ENCODE measurements around the gene PCDHA3. TPM values are rescaled to one million over a fixed set of nuclear protein-coding genes. Genes with fewer than 3 reads are reported as not detected.
A peak's percentile ranks its signal among the peaks of the same experiment; 100 is the strongest.

The PCDHA3 gene
- polyA plus RNA-seq, 3 donors = not detected

- H3K9me3 Mint-ChIP-seq = peaks cover 31 to 66% (median 51%) of the 10 kb centered on the region in 7 donors
- no peak overlapping the region for H3K9ac ChIP-seq (ENCODE audit: insufficient read depth, low read length, poor library complexity, severe bottlenecking)
- peaks cover 35 to 62% of the 10 kb centered on the region in 2 donors for H3K9me3 ChIP-seq (replicated peaks in 1 of 2; ENCODE audit: control insufficient read depth in 1 of 2, insufficient read depth in 1 of 2, low read length in 2 of 2)
- no peak overlapping the region for H3K27ac ChIP-seq (ENCODE audit: low read depth in 1 of 2, low read length in 2 of 2)
- H3K4me3 Mint-ChIP-seq = no peak overlapping the region
- no peak for DNase-seq
- no peak overlapping the region for H3K4me2 ChIP-seq (replicated peaks; ENCODE audit: extremely low read depth, low read length, poor library complexity, severe bottlenecking)
- H3K4me1 Mint-ChIP-seq = no peaks in the 10 kb centered on the region
- peaks cover 0 to 12% of the 10 kb centered on the region in 2 donors for H3K36me3 Mint-ChIP-seq
- 47% methylated on average over 52 of the region's 53 CpGs for WGBS (ENCODE audit: insufficient coverage)
- peak overlapping the region in 1 of 7 donors; percentile 23 for H3K27ac Mint-ChIP-seq
- H3K27me3 ChIP-seq (ENCODE audit: control insufficient read depth in 2 of 2, insufficient read depth in 2 of 2, low read length in 2 of 2) = peaks cover 0 to 33% of the 10 kb centered on the region in 2 donors
- no peak overlapping the region for H2AFZ ChIP-seq (ENCODE audit: insufficient read depth, low read depth, low read length, poor library complexity, severe bottlenecking)
- no peaks in the 10 kb centered on the region for H3K36me3 ChIP-seq (replicated peaks in 1 of 2; ENCODE audit: control insufficient read depth in 1 of 2, insufficient read depth in 2 of 2, low read length in 2 of 2)
- H4K20me1 ChIP-seq (ENCODE audit: insufficient read depth, low read length) = no peaks in the 10 kb centered on the region
- no peaks in the 10 kb centered on the region for H3K4me1 ChIP-seq (ENCODE audit: control insufficient read depth in 1 of 2, insufficient read depth in 2 of 2, low read length in 2 of 2)
- no peak for TF ChIP-seq CTCF (IDR thresholded peaks at IDR 0.05)
- intact Hi-C loops (cut with micrococcal nuclease) = no loop called here
- peaks cover 8 to 24% (median 23%) of the 10 kb centered on the region in 3 donors for H3K27me3 Mint-ChIP-seq (ENCODE audit: low read depth in 3 of 3)
- no peaks in the 10 kb centered on the region for H3K79me2 ChIP-seq (ENCODE audit: insufficient read depth, low read length)
- no peak overlapping the region for H3K4me3 ChIP-seq (replicated peaks in 1 of 3; ENCODE audit: low read depth in 2 of 3, low read length in 3 of 3)
Measured at GRCh38 chr5:140802781-140803271, 2.0 kb downstream of the PCDHA3 start.

- peaks cover 0 to 11% of the 10 kb centered on the region in 2 donors for H3K36me3 Mint-ChIP-seq
- peaks cover 38 to 54% of the 10 kb centered on the region in 2 donors for H3K9me3 ChIP-seq (replicated peaks in 1 of 2; ENCODE audit: control insufficient read depth in 1 of 2, insufficient read depth in 1 of 2, low read length in 2 of 2)
- peaks cover 4 to 21% (median 18%) of the 10 kb centered on the region in 3 donors for H3K27me3 Mint-ChIP-seq (ENCODE audit: low read depth in 3 of 3)
Measured at GRCh38 chr5:140806834-140807775, 6.2 kb downstream of the PCDHA3 start, which contains the start of gene PCDHA4. Gene PCDHA4 (plus strand): TSS chr5:140807068.

More at GRCh38 chr5:140806834-140807775, 6.2 kb downstream of the PCDHA3 start, which contains the start of gene PCDHA4:
- Mint-ChIP-seq H3K4me3 (peak within 1 kb of the TSS; percentile 28 to 59), H3K27ac (peak within 1 kb of the TSS in 1 of 7 donors; percentile 25), H3K9me3 (peaks cover 37 to 63% (median 55%) of the 10 kb centered on the region in 7 donors), H3K4me1 (no peaks in the 10 kb centered on the region)
- no peak within 1 kb of the TSS for H3K4me3 ChIP-seq (replicated peaks in 1 of 3; ENCODE audit: low read depth in 2 of 3, low read length in 3 of 3)
- no peak within 1 kb of the TSS for H3K4me2 ChIP-seq (replicated peaks; ENCODE audit: extremely low read depth, low read length, poor library complexity, severe bottlenecking)
- no peaks in the 10 kb centered on the region for H3K79me2 ChIP-seq (ENCODE audit: insufficient read depth, low read length)
- H3K4me1 ChIP-seq (ENCODE audit: control insufficient read depth in 1 of 2, insufficient read depth in 2 of 2, low read length in 2 of 2) = no peaks in the 10 kb centered on the region
- no peak within 1 kb of the TSS for H3K9ac ChIP-seq (ENCODE audit: insufficient read depth, low read length, poor library complexity, severe bottlenecking)
- H4K20me1 ChIP-seq (ENCODE audit: insufficient read depth, low read length) = no peaks in the 10 kb centered on the region
- H2AFZ ChIP-seq (ENCODE audit: insufficient read depth, low read depth, low read length, poor library complexity, severe bottlenecking) = no peak within 1 kb of the TSS
- H3K27me3 ChIP-seq (ENCODE audit: control insufficient read depth in 2 of 2, insufficient read depth in 2 of 2, low read length in 2 of 2) = peaks cover 0 to 20% of the 10 kb centered on the region in 2 donors
- H3K27ac ChIP-seq (ENCODE audit: low read depth in 1 of 2, low read length in 2 of 2) = no peak within 1 kb of the TSS
- DNase-seq = no peak
- H3K36me3 ChIP-seq (replicated peaks in 1 of 2; ENCODE audit: control insufficient read depth in 1 of 2, insufficient read depth in 2 of 2, low read length in 2 of 2) = no peaks in the 10 kb centered on the region
- TF ChIP-seq CTCF (IDR thresholded peaks at IDR 0.05) = no peak
- intact Hi-C loops (cut with micrococcal nuclease) = no loop called here
- 23% methylated on average over 26 of the region's 47 CpGs for WGBS (ENCODE audit: insufficient coverage)
